Right ventricle myocardium superior (tissue), 1 donor: ENCODE data around the gene ELOVL4. TPM values are rescaled to one million over a fixed set of nuclear protein-coding genes. Genes with fewer than 3 reads are reported as not detected.

Experiments used
- total RNA-seq: library from RNA; stranded (reverse); fragmentation: NEBNext Ultra II Directional; extraction: Animal tissue kit (Norgen Biotek cat#: 25700); gene quantifications from one replicate; pipeline ENCODE4 v1.2.1, GENCODE V29; 2021
- donor health status: DM: no; HTN: yes; CAD: no; lungs with severe emphysema.

ELOVL4 gene
- total RNA-seq, 1 donor from 2014 or later, result 0.13 TPM

Other genes with a start within 250 kb of the ELOVL4 start
- 0.32 TPM for gene TTK, start 57.1 kb upstream of the ELOVL4 start, total RNA-seq
- gene BCKDHB, start 159.1 kb upstream of the ELOVL4 start, total RNA-seq, result 28.4 TPM